ENCODE measurements around the gene XCL1.

GRCh38 chr1:168565825-168566224, 10.6 kb upstream of the XCL1 start:
- TF ChIP-seq CTCF (IDR thresholded peaks at IDR 0.05 in 2 of 3, conservative IDR thresholded peaks at IDR 0.05 in 1 of 3; ENCODE audit: borderline replicate concordance in 1 of 3, insufficient read depth in 1 of 3, low read depth in 2 of 3, low read length in 2 of 3) (no peak), POLR2A (IDR thresholded peaks at IDR 0.05; ENCODE audit: borderline replicate concordance, extremely low read depth, insufficient read depth, insufficient read length) (no peak)
